Right kidney (tissue), 1 donor: ENCODE data around the gene IRS1.
A peak's percentile ranks its signal among the peaks of the same experiment; 100 is the strongest.

Experiments used
- DNase-seq: peaks from one replicate; pipeline ENCODE4 v3.0.0-alpha.2; 2016

IRS1 gene

DNA sequence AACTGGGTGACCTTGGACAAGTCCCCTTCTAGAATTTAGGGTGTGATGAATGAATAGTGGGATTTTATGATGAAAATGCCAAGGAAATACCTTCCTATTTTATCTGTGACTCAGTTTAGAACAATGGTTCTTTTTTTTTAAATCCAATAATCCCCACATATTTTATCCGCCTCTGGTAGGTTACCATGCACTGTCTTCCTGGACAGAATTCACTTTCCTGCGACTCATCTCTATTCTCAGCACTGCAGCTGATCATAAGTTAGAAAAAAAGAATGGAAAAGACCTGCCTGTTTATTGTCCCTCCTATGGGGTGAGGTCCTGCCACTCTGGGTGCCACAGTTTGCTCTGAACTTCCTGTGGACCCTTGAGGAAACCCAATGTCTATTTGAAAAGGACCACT is 73.1 kb downstream of the IRS1 start:
- no peak for DNase-seq

DNA sequence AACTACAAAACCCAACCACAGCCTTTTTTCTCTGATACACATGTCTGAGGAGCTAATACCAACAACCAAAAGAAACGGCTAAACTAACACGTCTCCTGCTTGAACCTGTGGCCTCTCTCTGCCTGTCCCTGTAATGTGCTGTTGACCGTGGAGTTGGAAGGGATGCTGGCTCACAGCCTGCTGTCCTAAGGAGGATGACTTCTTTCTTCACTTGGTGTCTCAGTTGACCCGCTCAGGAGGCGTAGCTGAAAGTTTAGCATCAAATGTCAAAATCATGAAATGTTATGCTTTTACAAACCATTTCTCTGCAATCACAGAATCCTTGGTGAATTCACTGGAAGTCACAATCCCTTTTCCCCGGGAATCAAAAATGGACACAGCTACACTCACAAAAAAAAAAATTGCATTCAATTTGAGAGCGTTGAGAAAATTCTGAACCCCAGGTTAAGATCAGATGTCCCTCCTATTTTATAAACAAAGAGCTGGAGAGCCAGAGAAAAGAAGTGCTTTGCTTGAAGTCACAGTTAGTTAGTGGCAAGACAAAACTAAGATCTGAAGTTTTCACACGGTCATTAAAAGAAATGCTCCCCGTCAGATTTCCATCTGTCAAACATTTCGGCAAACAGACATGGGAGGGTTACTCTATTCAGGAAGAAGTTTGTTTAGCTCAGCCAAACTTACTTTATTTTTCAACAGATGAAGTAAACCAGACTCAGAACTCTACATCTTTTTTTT is 74.3 kb downstream of the IRS1 start:
- DNase-seq, result peak; percentile 39

- DNase-seq, result no peak
Measured at GRCh38 chr2:226721541-226721940, 78.1 kb downstream of the IRS1 start.

- no peak for DNase-seq
Measured at GRCh38 chr2:226720948-226721347, 78.7 kb downstream of the IRS1 start.

DNA sequence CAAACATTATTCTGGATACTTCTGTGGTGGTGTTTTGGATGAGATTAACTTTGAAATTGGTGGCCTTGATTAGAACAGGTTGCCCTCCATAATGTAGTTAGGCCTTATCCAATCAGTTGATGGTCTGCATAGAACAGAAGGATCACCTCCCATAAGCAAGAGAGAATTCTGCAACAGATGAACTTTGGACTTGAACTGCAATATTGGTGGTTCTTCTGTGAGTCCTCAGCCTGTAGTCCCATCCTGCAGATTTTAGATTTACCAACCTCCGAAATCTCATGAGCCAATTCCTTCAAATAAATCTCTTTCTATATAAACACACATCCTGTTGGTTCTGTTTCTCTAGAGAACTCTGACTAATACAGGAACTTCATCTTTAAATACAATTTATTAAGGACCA is 81.9 kb downstream of the IRS1 start:
- no peak for DNase-seq

- no peak for DNase-seq
Measured at GRCh38 chr2:226716126-226716525, 83.5 kb downstream of the IRS1 start.

DNA sequence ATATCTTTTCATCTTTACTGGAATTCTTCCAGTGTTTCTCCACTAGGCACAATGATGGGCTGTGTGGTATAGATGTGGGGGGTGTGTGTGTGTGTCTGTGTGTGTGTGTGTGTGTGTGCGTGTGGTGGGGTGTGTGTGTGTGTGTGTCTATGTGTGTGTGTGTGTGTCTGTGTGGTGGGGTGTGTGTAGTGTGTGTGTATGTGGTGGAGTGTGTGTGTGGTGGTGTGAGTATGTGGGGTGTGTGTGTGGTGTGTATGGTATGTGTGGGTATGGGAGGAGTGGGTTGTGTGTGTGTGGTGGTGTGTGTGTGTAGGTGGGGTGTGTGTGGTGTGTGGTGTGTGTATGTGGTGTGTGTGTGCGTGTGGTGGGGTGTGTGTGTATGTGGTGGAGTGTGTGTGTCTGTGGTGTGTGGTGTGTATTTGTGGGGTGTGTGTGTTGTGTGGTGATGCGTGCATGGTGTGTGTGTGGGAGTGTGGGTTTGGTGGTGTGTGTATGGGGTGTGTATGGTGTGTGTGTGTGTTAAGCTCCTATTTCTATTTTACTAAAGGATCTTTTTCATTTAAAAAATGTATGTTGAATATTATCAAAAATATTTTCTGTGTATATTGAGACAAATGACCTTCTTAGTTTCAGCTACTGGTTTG is 84.2 kb downstream of the IRS1 start:
- DNase-seq, result no peak

GRCh38 chr2:226712941-226713340 is 86.7 kb downstream of the IRS1 start:
- no peak for DNase-seq

DNA sequence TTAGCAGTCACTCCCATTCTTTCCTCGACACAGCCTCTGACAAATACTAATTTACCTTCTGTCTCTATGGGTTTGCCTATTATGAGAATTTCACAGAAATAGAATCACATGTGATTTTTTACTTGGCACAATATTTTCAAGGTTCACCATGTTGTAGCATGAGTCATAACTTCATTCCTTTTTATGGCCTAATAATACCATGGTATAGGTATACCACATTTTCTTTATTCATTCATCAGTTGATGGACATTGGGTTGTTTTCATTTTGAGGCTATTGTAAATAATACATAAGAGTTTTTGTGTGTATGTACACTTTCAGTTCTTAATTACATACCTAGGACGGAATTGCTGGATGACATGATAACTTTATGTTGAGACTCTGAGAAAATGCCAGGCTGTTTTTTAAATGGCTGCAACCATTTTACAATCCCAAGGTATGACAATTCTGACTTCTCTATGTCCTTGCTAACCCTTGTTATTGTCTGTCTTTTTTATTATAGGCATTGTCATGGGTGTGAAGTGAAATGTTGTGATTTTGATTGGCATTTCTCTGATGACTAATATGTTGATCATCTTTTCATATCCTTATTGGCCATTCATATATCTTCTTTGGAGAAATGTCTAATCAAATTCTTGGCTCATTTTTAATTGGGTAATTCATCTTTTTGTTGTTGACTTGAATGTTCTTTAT is 87.9 kb downstream of the IRS1 start:
- DNase-seq, result no peak

GRCh38 chr2:226707499-226707898 is 92.1 kb downstream of the IRS1 start:
- no peak for DNase-seq

DNA sequence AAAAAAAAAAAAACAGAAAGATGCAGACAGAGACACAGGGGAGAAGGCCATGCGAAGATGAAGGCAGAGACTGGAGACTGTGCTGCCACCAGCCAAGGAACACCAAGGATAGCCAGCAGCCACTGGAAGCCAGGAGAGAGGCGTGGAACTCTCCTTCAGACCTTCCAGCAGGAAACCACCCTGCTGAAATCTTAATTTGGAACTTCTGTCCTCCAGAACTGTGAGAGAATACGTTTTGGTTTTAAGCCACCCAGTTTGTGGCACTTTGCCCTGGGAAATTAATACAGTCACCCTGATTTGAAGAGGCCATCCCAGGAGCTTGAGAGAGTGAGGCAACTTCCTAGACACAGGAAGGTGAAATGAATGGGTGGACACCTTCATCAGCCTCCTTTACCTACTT is 93.7 kb downstream of the IRS1 start:
- DNase-seq, result no peak

- no peak for DNase-seq
Measured at GRCh38 chr2:226705133-226705886, 94.3 kb downstream of the IRS1 start.

- DNase-seq, result no peak
Measured at GRCh38 chr2:226703514-226703913, 96.1 kb downstream of the IRS1 start.

DNA sequence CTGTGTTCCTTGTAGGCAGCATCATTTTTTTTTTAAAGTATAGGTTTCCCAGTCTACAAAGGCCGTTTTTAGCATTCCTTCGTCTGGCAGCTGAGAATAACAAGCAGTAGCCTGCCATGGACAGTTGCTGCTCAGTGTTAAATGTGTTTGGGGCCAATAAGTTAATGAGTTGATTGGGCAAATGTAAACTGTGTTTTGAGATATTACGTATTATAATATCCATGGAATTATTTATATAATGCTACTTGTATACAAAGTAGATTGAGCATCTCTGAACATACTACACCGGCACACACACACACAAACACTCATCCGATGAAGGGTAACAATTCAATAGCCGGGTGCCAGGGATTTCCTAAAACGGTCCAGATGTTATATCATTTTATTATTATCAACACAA is 97.2 kb downstream of the IRS1 start:
- DNase-seq, result no peak

GRCh38 chr2:226701052-226701451 is 98.6 kb downstream of the IRS1 start:
- no peak for DNase-seq

GRCh38 chr2:226699321-226699720 is 100.3 kb downstream of the IRS1 start:
- no peak for DNase-seq

GRCh38 chr2:226698671-226699070 is 100.9 kb downstream of the IRS1 start:
- DNase-seq, result no peak

- DNase-seq, result no peak
Measured at GRCh38 chr2:226694586-226695284, 104.9 kb downstream of the IRS1 start.

DNA sequence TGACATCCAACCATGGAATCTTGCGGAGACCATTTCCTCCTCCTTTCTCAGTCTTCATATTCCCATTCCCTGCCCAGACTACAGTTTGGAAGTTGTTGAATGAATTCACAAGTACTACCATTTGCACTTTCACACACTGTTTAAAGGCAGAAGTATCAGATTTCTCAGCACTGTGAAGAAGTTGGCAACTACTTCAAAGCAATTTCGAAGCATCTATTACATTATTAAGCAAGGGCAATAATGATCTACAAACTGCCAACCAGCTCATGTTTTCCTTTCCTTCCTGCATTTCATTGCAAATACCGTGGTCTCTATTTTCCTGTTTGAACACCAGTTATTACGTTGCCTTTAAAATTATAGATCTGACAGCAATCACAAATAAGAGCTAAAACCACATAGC is 105.5 kb downstream of the IRS1 start:
- no peak for DNase-seq

DNA sequence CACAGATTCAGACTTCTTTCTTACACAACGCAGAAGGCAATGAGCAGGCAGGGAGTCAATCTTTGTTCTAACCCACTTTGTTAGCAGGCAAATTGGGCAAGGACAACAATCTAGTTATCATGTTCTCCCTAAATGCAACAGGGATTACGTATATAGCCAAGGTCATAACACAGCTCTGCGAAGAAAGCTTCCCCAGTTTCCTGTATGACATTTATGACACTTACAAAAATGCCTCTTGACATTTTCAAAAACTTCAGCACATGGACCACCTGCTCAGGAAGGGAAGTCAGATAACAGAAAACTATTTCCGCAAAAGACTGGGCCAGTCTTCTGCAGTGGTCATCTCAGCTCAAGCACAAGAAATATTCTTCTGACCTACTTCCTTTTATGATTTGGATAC is 106.1 kb downstream of the IRS1 start:
- DNase-seq, result no peak

- DNase-seq, result no peak
Measured at GRCh38 chr2:226692521-226693126, 107.0 kb downstream of the IRS1 start.

DNA sequence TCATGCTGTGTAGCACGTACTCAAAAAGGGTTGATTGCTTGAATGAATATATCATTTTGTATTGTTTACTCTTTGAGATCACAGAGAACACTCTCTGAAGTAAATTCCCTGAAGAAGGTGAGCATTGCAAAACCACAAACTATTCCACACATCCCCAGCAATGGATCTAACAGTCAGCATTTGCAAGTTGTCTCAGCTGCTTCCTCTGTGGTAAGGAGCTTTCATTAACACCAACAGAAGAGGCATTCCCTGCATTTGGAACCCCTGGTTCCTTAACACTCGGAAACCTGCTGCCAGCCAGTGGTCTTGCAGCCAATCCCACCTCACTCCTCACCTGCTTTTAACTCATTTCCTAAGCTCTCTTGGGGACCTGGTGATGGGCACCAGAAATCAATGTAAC is 108.4 kb downstream of the IRS1 start:
- no peak for DNase-seq
